Endothelial cell of umbilical vein (primary cell): Measurements from ENCODE around the gene VSX1. TPM values are rescaled to one million over a fixed set of nuclear protein-coding genes. Genes with fewer than 3 reads are reported as not detected.

Experiments used
- BruUV-seq: library from RNA; stranded (reverse); fragments of 400-500 nt; replicated peaks from 2 replicates; lab custom pipeline; 2021; lab: Mats Ljungman, UMichigan
- CTCF ChIA-PET: fragments of 300-600, 350-600 bp; sonication (Branson Sonifier 250); formaldehyde crosslinking; loops from one replicate; lab custom pipeline; 2021; ENCODE audit warnings: antibody characterized with exemption, inconsistent platforms; lab: Charles Lee
- POLR2A ChIA-PET: fragments of 300-600, 350-600 bp; sonication (Branson Sonifier 250); formaldehyde crosslinking; loops from one replicate; lab custom pipeline; 2021; ENCODE audit warnings: antibody characterized with exemption, inconsistent platforms; lab: Charles Lee
- DNase-seq: peaks from one replicate; pipeline ENCODE4 v3.0.0-alpha.2; 2011; ENCODE audit warnings: low read depth, low spot score
- FAIRE-seq: peaks from 2 replicates; lab custom pipeline; 2011; peaks lifted over from hg19 to GRCh38; lab: Jason Lieb, UNC
- H2AFZ ChIP-seq: 2 replicates; pipeline ENCODE4 v1.6.0; 2012; ENCODE audit warnings: low read depth, low read length, control low read depth, inconsistent platforms
- H3K27ac ChIP-seq: 2 replicates; pipeline ENCODE4 v1.5.1; 2011; ENCODE audit warnings: low read depth, mild to moderate bottlenecking, control low read depth, low read length, moderate library complexity; ENCODE audit not compliant: insufficient read depth
- H3K27me3 ChIP-seq, 2 experiments: 2 replicates each; pipeline versions ENCODE4 v1.6.0 to v1.6.1; 2011; ENCODE audit warnings: low read length in 2 of 2, mixed read lengths in 1 of 2; ENCODE audit not compliant: control insufficient read depth in 2 of 2, insufficient read depth in 2 of 2
- H3K36me3 ChIP-seq, 2 experiments: 2 replicates in 1 of 2; 3 replicates in 1 of 2; pipeline ENCODE4 v1.5.1; 2011; ENCODE audit warnings: low read length in 2 of 2, mild to moderate bottlenecking in 1 of 2, moderate library complexity in 1 of 2; ENCODE audit not compliant: control insufficient read depth in 2 of 2, insufficient read depth in 2 of 2; ENCODE audit errors: extremely low read depth in 1 of 2
- H3K4me1 ChIP-seq: 3 replicates; pipeline ENCODE4 v1.5.1; 2011; ENCODE audit warnings: mild to moderate bottlenecking, low read length; ENCODE audit not compliant: control insufficient read depth, insufficient read depth; ENCODE audit errors: extremely low read depth
- H3K4me2 ChIP-seq: 2 replicates; pipeline ENCODE4 v1.6.1; 2011; ENCODE audit warnings: low read length, control low read depth, mixed read lengths; ENCODE audit not compliant: insufficient read depth
- H3K4me3 ChIP-seq, 3 experiments: fragments of 200-600 bp in 1 of 3; sonication (generic), shearing (Covaris generic) in 1 of 3; replicated peaks in 1 of 3; 2 replicates each; pipeline ENCODE4 v1.5.1; 2011 to 2016; ENCODE audit warnings: control low read depth in 3 of 3, low read length in 3 of 3, mild to moderate bottlenecking in 2 of 3, inconsistent platforms in 1 of 3, low read depth in 1 of 3, moderate library complexity in 1 of 3; ENCODE audit not compliant: insufficient read depth in 1 of 3
- H3K79me2 ChIP-seq: 2 replicates; pipeline ENCODE4 v1.6.0; 2012; ENCODE audit warnings: low read length, inconsistent platforms; ENCODE audit not compliant: control insufficient read depth, insufficient read depth
- H3K9ac ChIP-seq: replicated peaks from 2 replicates; pipeline ENCODE3; 2011; ENCODE audit warnings: low read length, control low read depth; ENCODE audit not compliant: insufficient read depth; ENCODE audit errors: extremely low read depth
- H3K9me1 ChIP-seq: replicated peaks from 3 replicates; pipeline ENCODE4 v1.6.0; 2011; ENCODE audit warnings: mild to moderate bottlenecking, low read length; ENCODE audit not compliant: control insufficient read depth, insufficient read depth; ENCODE audit errors: extremely low read depth
- H3K9me3 ChIP-seq: replicated peaks from 2 replicates; pipeline ENCODE4 v1.5.1; 2012; ENCODE audit warnings: low read length, inconsistent platforms; ENCODE audit not compliant: control insufficient read depth, insufficient read depth
- H4K20me1 ChIP-seq: replicated peaks from 2 replicates; pipeline ENCODE3; 2011; ENCODE audit warnings: mild to moderate bottlenecking, low read length; ENCODE audit not compliant: control insufficient read depth, insufficient read depth; ENCODE audit errors: extremely low read depth
- CTCF ChIP-seq, 2 donors: IDR thresholded peaks; 1 replicate in 1 of 2; 2 replicates in 1 of 2; pipeline ENCODE4 v1.5.1; 2011; ENCODE audit warnings: low read length in 2 of 2, mild to moderate bottlenecking in 2 of 2, moderate library complexity in 2 of 2, control low read depth in 1 of 2, inconsistent platforms in 1 of 2, low read depth in 1 of 2; ENCODE audit not compliant: insufficient read depth in 1 of 2; ENCODE audit errors: extremely low read depth in 1 of 2
- EZH2 ChIP-seq: IDR thresholded peaks from 2 replicates; pipeline ENCODE4 v1.6.1; 2012; ENCODE audit warnings: borderline replicate concordance, low read depth, mild to moderate bottlenecking, moderate library complexity, low read length, inconsistent platforms; ENCODE audit not compliant: severe bottlenecking
- FOS ChIP-seq: IDR thresholded peaks from 2 replicates; pipeline ENCODE4 v1.6.1; 2011; ENCODE audit warnings: mild to moderate bottlenecking, low read length, moderate library complexity, borderline replicate concordance; ENCODE audit not compliant: insufficient read depth
- GATA2 ChIP-seq: IDR thresholded peaks from 2 replicates; pipeline ENCODE4 v1.7.0; 2011; ENCODE audit warnings: low read depth, mild to moderate bottlenecking, moderate library complexity, mixed read lengths, low read length; ENCODE audit not compliant: insufficient read length, insufficient read depth
- JUN ChIP-seq: IDR thresholded peaks from 2 replicates; pipeline ENCODE4 v1.6.1; 2011; ENCODE audit warnings: borderline replicate concordance, low read depth; ENCODE audit not compliant: insufficient read length, insufficient read depth
- MAX ChIP-seq: IDR thresholded peaks from 2 replicates; pipeline ENCODE4 v1.6.1; 2011; ENCODE audit not compliant: insufficient read depth, insufficient read length
- MYC ChIP-seq: IDR thresholded peaks from one replicate; pipeline ENCODE4 v1.6.1; 2011; ENCODE audit warnings: mild to moderate bottlenecking, low read depth, low read length
- POLR2A ChIP-seq: IDR thresholded peaks from 2 replicates; pipeline ENCODE4 v1.6.1; 2012; ENCODE audit warnings: low read depth, mild to moderate bottlenecking, control low read depth, low read length
- POLR2AphosphoS5 ChIP-seq: IDR thresholded peaks from 2 replicates; pipeline ENCODE4 v1.6.1; 2012; ENCODE audit warnings: low read depth, mild to moderate bottlenecking, control low read depth, low read length, moderate library complexity; ENCODE audit not compliant: insufficient read depth
- dilution Hi-C: fragments of 300-500 bp; cut with MboI; formaldehyde crosslinking; loops from one replicate; pipeline ENCODE4 v1.15.0; 2019; ENCODE audit warnings: low sequenced_read_pairs; ENCODE audit not compliant: extremely low pct_ligation_motif_present
- intact Hi-C: fragments of 100-400 bp; cut with micrococcal nuclease; formaldehyde crosslinking; loops from one replicate; pipeline ENCODE4 v1.10.0; 2022
- polyA plus RNA-seq, 4 experiments: library from polyadenylated mRNA; depleted of rRNA in 3 of 4; stranded (reverse) in 3 of 4; unstranded in 1 of 4; fragments of >200 nt; gene quantifications; 2 replicates each; pipeline versions ENCODE4 v1.2.1 to v1.2.3, GENCODE V29; 2011 to 2012; ENCODE audit warnings: missing spikeins in 1 of 4
- total RNA-seq: library from RNA; stranded (reverse); gene quantifications from 2 replicates; pipeline ENCODE4 v1.2.3, GENCODE V29; 2021

The VSX1 gene
- total and polyA plus RNA-seq, 2 donors (not counting 3 experiments of a cell fraction or from before 2014, with no cell fraction given): not detected

- FAIRE-seq (no peak), DNase-seq (no peak)
- CTCF ChIA-PET: no interaction called here
Observed at GRCh38 chr20:25090492-25091429, 8.8 kb upstream of the VSX1 start.

GRCh38 chr20:25089662-25090061, 7.7 kb upstream of the VSX1 start:
- FAIRE-seq: no peak
- DNase-seq: no peak
- intact Hi-C loops (no loop called here), dilution Hi-C loops (no loop called here)
- no peak overlapping the region for H3K4me2 ChIP-seq
- POLR2A ChIA-PET: no interaction called here
- BruUV-seq: no TSS peak
- CTCF ChIA-PET: no interaction called here
- H3K9ac ChIP-seq: no peak overlapping the region
- H4K20me1 ChIP-seq: no peaks in the 10 kb centered on the region
- no peaks in the 10 kb centered on the region for H3K79me2 ChIP-seq
- no peak overlapping the region for H3K4me3 ChIP-seq
- no peaks in the 10 kb centered on the region for H3K9me3 ChIP-seq
- no peak overlapping the region for H2AFZ ChIP-seq
- H3K27ac ChIP-seq: no peak overlapping the region
- H3K9me1 ChIP-seq: no peaks in the 10 kb centered on the region
- peaks cover 12 to 14% of the 10 kb centered on the region in 2 experiments for H3K27me3 ChIP-seq
- H3K36me3 ChIP-seq: no peaks in the 10 kb centered on the region
- TF ChIP-seq MYC (no peak), POLR2AphosphoS5 (no peak), MAX (no peak), JUN (no peak), CTCF (IDR thresholded peaks at IDR 0.05; ENCODE audit: extremely low read depth in 1 of 2, insufficient read depth in 1 of 2, low read depth in 1 of 2, low read length in 2 of 2) (no peak), FOS (no peak), GATA2 (no peak), POLR2A (no peak), EZH2 (no peak)
- no peaks in the 10 kb centered on the region for H3K4me1 ChIP-seq

More at GRCh38 chr20:25090492-25091429, 8.8 kb upstream of the VSX1 start:
- Histone ChIP-seq H2AFZ (no peak overlapping the region), H3K27ac (no peak overlapping the region), H3K9me3 (no peaks in the 10 kb centered on the region), H3K4me2 (no peak overlapping the region), H3K36me3 (no peaks in the 10 kb centered on the region), H4K20me1 (no peaks in the 10 kb centered on the region), H3K4me1 (no peaks in the 10 kb centered on the region), H3K27me3 (peaks cover 4 to 6% of the 10 kb centered on the region in 2 experiments), H3K9ac (no peak overlapping the region), H3K79me2 (no peaks in the 10 kb centered on the region), H3K4me3 (no peak overlapping the region), H3K9me1 (no peaks in the 10 kb centered on the region)
- no TSS peak for BruUV-seq
- dilution Hi-C loops (no loop called here), intact Hi-C loops (no loop called here)
- POLR2A ChIA-PET: no interaction called here
- TF ChIP-seq MAX: no peak
- no peak for TF ChIP-seq JUN
- no peak for TF ChIP-seq GATA2
- TF ChIP-seq FOS: no peak
- TF ChIP-seq POLR2AphosphoS5: no peak
- no peak for TF ChIP-seq POLR2A
